ENCODE results near the gene ITIH4.
A peak's percentile ranks its signal among the peaks of the same experiment; 100 is the strongest.

Gene ITIH4

GRCh38 chr3:52830535-52831258, at the start of gene ITIH4:
TSS of gene ITIH4 (minus strand) at chr3:52830672. CDS start at chr3:52830642, 30 bp downstream.
- no peak for DNase-seq

GRCh38 chr3:52880047-52880446, 49.6 kb upstream of the ITIH4 start:
- no peak for DNase-seq

GRCh38 chr3:52879581-52879980, 49.1 kb upstream of the ITIH4 start:
- DNase-seq: no peak

- no peak for DNase-seq
Measured at GRCh38 chr3:52879090-52879489, 48.6 kb upstream of the ITIH4 start.

- no peak for DNase-seq
Measured at GRCh38 chr3:52877085-52877484, 46.6 kb upstream of the ITIH4 start.

GRCh38 chr3:52874864-52875587, 44.6 kb upstream of the ITIH4 start:
- no peak for DNase-seq

GRCh38 chr3:52874160-52874701, 43.8 kb upstream of the ITIH4 start:
- no peak for DNase-seq

GRCh38 chr3:52873433-52874159, 43.1 kb upstream of the ITIH4 start:
- no peak for DNase-seq

GRCh38 chr3:52872245-52872644, 41.8 kb upstream of the ITIH4 start:
- no peak for DNase-seq

GRCh38 chr3:52871761-52872160, 41.3 kb upstream of the ITIH4 start:
- DNase-seq: no peak

GRCh38 chr3:52870471-52870870, 40.0 kb upstream of the ITIH4 start:
- no peak for DNase-seq

- DNase-seq: no peak
Measured at GRCh38 chr3:52866427-52866826, 36.0 kb upstream of the ITIH4 start.

- DNase-seq: no peak
Measured at GRCh38 chr3:52865994-52866393, 35.5 kb upstream of the ITIH4 start.

- no peak for DNase-seq
Measured at GRCh38 chr3:52860424-52860768, 29.9 kb upstream of the ITIH4 start.

GRCh38 chr3:52859686-52860423, 29.4 kb upstream of the ITIH4 start:
- no peak for DNase-seq

GRCh38 chr3:52857864-52858263, 27.4 kb upstream of the ITIH4 start:
- DNase-seq: no peak

GRCh38 chr3:52857133-52857532, 26.7 kb upstream of the ITIH4 start:
- no peak for DNase-seq

- DNase-seq: no peak
Measured at GRCh38 chr3:52856666-52857065, 26.2 kb upstream of the ITIH4 start.

GRCh38 chr3:52854013-52854412, 23.5 kb upstream of the ITIH4 start:
- DNase-seq: no peak

- no peak for DNase-seq
Measured at GRCh38 chr3:52852419-52852818, 21.9 kb upstream of the ITIH4 start.

- peak; percentile 49 for DNase-seq
Measured at GRCh38 chr3:52851348-52851747, 20.9 kb upstream of the ITIH4 start.

- DNase-seq: no peak
Measured at GRCh38 chr3:52849656-52850055, 19.2 kb upstream of the ITIH4 start.

- peak; percentile 67 for DNase-seq
Measured at GRCh38 chr3:52848617-52849016, 18.1 kb upstream of the ITIH4 start.

Measured in EL (cell line).